Stimulated activated naive CD4-positive, alpha-beta T cell (primary cell): ENCODE data around the gene MORN1.
A peak's percentile ranks its signal among the peaks of the same experiment; 100 is the strongest.

ENCODE experiments used
- DNase-seq, 6 experiments: peaks; one replicate each; lab custom pipeline; 2025; lab: John Stamatoyannopoulos, UW

The MORN1 gene

DNA sequence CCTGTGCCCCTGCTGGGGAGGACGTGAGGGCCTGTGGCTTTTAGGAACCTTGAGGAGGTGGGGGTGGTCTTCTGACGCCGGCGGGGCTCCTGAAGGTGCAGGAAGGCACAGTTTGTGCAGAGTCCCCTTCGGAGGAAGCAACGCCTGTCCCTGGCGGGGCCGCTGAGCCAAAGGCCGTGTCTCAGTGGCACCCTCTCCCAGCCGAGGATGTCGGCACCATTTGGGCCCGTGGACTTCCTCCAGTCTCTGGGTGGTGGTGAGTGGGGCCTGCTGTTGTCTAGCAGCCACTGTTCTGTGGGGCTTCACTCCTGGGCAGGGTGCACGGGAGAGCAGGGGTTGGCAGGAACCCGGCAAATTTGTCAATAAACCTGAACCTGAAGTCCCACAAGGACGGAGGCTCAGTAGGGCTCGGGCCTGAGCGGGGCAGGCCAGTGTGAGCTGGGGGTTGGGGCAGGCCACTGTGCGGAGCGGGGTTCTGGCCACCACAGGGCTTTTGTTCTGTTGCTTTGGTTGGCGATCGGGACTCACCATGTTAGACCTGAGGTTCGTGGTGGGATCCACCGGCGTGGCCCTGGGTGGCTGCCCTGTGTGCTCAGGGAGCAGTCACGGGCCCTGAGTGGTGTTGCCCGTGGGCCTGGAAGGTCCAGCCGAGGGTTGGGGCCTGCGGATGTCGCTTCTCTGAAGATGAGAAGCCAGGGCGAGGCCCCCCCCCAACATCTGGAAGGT lies 98.5 kb downstream of the MORN1 start:
- DNase-seq: no peak

DNA sequence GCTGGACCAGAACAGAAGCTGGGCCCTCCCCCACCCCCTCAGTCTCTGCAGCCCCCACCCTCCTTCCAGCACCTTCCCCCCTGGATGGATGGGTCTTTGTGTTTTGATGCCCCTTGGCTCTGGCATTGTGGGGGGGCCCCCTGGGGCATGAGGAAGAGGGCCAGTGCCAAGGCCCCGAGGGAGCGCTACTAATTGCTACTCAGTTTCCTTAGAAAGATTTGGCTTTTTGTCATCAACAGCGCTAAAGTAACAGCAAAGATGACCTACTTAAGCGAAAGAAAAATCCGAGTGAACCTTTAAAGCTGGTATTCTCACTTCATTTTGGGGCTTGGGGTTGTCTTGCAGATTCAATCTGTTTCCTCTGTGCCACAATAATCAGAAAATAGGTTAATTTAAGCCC lies 99.8 kb downstream of the MORN1 start:
- DNase-seq: no peak

DNA sequence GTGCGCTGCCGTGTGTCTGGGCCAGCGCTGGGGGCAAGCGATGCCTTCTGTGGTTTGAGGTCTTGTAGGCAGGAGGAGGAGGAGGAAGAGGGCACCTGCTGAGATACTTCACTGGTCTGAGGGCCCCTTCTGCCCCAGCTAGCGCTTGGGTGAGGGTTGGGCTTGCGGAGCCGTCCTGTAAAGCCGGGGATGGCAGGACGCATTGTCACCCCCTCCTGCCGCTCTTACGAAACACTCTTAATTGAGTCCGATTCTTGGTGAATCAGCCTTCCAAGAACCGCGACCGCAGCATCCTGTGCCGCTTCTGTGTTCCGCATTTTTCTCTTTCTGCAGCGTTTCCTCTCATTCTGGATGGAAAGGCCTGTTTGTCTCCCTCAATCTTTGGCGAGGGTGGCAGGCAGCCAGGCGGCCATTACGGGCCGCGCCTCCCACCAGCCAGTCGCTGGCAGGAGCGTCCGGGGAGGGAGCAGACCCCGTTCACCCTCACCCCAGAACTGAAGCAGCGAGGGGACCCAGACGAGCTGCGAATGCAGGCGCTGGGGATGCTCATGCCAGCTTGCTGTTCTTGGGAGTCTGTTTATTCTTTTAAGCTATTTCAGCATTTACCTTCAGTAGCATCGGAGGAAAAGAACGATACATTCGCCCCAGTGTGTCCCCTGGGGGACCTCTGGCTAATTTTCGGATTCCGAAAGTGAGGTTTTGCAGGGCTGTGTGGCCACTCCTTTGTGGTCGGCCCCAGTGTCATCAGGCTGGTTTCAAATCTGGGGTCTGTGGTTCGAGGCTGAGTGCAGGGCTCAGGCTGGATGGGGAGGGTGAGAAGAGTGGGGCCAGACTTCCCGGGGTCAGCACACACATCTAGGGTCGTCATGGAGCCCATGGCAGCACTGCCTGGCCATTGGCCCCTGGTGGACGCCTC lies 100.5 kb downstream of the MORN1 start:
- peak; percentile 58 to 81 (median 70) for DNase-seq

DNA sequence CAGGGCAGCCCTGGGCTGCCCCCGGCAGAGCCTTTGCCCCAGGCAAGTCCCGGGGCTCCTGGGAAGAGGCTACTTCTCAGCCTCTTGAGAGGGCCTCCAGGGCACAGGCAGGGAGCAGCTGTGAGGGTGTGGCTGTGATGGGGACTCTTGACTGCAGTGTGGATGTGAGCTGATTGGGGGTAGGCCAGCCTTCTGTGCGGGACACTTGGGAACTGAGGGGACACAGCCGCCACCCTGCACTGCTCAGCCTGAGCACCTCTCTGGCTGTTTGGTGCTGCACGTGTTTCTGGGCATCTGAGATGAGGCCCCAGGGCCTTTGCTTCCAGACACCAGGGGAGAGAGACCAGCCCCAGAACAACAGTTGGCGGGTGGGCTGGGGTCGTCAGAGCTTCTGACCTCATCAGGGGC lies 101.2 kb downstream of the MORN1 start:
- DNase-seq: peak in 1 of 6 experiments; percentile 58

DNA sequence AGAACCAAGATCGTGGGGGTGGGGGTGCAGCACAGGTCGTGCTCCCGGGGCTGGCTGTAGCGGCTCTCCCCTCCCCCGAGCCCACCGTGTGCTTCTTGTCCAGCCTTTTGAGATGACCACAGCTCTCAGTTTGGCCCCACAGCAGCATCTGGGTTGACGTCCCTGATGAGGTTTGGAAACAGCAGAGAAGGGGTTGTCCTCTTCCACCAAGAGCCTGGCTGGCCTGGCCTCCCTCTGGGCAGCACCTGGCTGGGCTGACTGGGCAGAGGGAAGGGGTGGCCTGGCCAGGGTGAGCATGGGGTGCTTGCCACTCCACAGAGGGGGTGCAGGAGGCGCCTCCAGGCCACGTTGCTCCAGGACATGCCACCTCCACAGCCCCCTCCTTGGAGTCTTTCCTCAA lies 101.7 kb downstream of the MORN1 start:
- DNase-seq: no peak

DNA sequence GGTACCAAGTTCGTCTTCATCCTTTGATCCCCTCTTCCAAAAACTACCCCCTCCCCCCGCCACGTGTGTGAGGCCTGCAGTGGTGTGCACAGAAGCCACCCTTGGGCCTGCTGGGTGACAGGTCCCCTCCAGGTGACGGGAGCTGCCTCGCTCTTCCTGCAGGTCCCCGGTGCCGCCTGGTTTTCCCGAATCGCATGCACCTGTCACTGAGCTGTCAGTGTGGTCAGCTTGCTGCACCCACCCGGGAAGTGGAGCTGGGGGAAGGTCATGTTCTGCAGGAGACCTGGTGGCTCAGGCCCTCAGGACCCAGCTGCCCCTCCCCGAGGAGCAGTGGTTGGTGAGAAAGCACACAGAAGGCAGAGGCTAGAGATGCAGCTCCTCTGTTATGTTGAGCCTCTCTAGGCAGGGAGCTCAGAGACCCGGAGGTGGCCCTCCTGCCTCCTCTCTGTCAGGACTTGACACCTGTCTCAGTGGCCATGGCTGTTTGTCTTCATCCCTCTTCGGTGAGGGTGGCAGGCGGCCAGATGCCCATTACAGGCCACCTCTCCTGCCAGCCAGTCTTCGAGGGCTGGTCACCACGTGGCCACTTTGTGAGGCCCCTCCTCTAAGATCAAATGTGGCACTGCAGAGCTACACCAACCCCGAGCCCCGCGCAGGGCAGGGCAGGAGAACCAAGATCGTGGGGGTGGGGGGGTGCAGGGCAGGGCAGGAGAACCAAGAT lies 102.4 kb downstream of the MORN1 start:
- no peak for DNase-seq

DNA sequence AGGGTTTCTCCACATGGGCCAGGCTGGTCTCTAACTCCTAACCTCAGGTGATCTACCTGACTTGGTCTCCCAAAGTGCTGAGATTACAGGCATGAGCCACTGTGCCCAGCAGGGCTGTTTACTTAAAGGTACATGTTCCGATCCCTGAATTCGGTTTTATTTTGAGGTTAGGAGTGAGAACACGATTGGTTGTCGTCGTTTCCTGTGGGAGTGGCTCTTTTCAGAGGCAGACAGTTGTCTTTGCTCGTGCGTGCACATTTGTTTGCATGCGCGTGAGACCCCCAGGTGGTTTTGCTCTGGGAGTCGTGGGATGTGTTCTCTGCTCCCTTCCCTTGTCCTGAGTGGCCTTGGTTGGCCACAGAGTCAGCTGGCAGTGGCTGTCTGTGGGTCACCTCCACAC lies 103.0 kb downstream of the MORN1 start:
- peak in 4 of 6 experiments; percentile 32 to 60 (median 50) for DNase-seq

DNA sequence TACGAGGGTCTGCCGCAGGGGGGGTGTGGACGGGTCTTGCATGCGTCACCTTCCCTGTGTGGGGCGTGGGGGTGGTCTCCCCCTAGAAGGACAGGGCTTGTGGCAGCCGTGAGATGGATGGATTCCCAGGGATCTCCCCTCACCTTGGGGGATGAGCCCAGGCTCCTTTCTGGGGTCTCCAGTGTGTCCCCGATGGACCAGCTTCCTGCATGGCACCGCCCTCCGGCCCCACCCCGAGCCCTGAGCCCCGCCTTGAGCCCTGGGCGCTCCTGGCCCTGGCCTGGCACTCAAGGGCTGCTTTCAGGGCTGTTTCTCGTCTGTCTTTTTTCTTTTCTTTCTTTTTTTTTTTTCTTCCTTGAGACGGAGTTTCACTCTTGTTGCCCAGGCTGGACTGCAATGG lies 103.7 kb downstream of the MORN1 start:
- no peak for DNase-seq

DNA sequence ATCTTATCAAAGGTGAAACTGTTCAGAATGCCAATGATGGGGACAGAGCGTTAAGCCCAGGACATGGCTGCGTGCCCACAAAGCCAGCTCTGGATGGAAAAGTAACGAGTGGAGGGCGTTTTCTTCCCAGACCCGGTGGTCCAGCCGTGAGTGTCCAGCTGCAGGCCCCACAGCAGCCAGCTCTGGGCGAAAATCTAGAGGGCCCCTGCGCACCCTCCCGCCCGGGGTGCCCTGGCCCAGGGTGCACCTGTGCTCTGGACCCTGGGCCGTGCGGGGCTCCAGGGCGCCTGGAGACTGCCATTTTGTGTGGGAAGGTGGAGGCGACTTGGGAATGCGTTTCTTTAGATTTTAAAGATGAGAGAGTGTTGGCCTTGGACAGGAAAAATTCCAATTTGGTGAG lies 104.4 kb downstream of the MORN1 start:
- DNase-seq: no peak

DNA sequence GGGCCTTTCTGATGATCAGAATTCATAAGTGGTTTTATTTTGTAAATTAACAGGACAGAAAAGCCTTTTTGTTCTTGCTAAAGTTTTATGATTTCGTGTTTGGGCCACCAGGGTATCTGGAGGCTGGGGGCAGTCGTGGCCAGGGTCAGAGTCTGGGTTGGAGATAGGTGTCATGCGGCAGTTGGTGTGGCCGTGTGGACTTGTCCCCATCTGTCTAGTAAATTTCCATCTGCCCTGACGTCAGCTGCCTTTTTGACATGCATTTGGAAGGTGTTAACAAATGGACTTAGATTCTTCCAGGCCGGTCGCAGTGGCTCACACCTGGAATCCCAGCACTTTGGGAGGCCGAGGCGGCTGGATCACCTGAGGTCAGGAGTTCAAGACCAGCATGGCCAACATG lies 106.4 kb downstream of the MORN1 start:
- DNase-seq: no peak

DNA sequence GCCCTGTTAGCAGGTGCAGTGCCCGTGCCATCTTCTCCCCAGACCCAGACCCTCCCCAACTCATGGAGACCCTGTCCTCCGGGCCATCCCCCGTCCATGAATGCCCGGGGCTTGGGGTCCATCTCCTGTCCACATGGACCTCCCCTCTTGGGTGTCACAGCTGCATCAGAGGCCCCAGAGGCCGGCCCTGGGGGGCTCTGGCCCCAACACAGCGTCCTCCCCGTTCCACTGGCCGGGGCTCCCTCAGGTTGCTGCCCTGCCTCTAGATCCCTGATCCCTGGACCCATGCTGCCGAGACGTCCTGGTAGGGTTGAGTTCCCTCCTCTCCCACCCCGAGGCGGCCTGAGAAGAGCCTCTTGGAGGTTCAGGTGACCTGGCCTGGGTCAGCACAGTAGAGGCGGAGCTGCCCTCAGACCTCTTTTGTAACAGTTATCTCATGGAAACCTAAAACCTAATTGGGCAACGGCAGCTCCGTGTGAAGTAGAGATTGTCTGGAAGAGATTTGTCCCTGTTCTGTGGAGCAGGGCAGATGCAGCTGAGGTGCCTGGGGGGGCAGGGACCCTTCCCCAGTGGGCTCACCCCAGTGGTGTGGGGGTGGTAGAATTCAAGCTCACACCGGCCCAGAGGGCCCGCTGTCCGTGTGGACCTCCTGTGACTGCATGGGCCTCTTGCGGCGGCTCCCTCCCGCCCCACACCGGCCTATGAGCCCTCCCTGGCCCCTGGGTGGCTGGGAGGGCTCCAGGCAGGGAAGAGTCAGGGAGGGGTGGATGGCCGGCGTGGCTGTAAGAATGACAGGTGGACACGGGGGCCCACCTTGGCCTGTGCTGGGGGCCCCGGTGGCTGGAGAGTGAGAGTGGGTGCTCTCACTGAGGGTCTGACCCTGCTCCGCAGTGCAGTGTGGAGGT lies 107.1 kb downstream of the MORN1 start:
- DNase-seq: no peak

DNA sequence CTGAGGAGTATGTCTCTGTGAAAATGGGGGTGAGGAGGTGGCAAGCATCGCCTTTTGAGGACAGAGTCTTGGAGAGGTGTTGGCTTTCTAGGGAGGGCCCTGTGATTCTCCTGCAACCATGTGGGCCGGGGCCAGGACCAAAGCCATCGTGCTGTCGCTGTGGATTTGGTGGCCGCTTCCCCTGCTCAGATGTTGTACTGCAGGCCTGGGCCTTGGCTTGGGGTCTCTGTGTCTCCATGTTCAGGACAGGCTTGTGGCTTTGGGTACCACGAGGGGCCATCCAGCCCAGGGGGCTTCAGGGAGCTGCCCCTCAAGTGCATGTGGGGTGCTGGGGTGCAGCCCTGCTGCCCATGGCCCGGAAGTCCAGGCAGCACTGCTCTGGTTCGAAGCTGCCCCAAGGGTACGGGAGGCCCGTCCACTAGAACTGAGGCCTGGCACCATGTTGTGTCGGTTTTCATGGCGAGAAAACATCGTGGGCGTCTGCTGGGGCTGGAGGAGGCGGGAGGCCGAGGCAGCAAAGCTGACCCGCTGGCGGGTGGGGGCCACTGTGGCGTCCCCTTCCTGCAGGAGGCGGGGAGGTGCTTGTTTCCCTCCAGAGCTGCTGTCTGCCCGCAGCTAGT lies 107.9 kb downstream of the MORN1 start:
- no peak for DNase-seq

DNA sequence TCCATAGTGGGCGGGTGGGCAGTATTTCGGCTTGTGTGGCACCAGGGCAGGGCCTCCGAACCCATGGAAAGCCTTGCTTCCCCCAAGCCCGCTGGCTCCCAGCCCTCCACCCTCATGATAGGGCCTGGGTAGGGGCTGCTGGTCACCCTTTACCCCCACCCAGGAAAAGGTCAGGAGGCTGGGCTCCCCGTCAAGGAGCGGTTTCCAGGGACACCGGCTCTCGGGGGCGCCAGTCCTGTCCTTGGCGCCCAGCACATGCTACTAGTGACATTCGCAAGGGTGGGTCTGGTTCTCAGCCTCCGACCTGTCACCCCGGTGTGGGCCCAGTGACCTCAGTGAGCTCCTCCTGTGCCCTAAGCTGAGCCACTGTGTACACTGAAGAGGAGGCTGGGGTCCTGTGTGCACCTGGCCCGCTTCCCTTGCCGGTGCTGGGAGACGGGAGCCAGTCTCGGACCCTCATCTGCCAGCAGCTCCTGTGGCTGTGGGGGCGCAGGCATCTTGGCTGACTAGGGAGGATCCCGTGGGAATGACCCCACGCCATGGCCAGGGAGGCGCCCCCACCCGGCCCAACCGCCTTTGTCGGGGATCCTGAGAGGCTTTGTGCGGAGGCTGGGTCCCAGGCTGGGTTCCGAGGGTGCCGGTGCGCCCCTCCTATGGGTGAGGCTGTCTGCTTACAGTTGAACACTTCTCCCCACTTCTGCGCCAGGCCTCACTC lies 108.6 kb downstream of the MORN1 start:
- no peak for DNase-seq

DNA sequence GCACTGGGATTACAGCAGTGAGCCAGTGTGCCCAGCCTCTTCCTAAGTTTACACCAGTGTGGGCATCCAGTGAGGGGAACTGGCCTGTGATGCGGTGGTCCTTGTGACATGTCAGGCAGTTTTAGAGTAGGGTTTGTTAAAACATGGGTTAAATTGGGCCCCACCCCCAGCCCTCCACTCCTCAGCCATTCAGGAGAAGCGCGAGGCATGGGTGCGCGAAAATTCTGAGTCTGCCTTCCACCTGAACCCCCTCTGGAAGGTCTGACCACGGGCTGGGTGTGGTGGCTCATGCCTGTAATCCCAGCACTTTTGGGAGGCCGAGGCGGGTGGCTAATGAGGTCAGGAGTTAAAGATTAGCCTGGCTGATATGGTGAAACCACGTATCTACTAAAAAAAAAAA lies 111.5 kb downstream of the MORN1 start:
- no peak for DNase-seq

DNA sequence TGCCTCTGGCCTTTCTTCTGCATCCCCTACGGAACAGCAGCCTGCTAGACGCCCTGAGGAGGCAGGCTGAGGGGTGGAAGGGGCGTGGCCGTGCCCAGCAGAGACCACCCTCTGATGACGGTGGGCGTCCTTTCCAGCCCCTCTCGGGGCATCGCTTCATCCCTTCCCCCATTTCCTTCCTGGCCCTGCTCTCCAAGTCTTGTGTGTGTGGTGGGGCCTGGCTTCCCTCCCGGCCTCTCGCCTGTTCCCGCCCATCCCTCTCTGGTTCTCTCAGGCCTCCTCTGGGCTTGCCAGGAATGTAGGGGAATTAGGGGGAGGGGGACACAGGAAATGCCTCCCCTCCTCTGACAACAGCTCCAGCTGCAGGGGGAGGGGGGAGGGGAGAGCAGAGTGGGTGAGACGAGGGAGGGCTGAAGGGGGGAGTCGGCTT lies 112.1 kb downstream of the MORN1 start:
- DNase-seq: no peak

DNA sequence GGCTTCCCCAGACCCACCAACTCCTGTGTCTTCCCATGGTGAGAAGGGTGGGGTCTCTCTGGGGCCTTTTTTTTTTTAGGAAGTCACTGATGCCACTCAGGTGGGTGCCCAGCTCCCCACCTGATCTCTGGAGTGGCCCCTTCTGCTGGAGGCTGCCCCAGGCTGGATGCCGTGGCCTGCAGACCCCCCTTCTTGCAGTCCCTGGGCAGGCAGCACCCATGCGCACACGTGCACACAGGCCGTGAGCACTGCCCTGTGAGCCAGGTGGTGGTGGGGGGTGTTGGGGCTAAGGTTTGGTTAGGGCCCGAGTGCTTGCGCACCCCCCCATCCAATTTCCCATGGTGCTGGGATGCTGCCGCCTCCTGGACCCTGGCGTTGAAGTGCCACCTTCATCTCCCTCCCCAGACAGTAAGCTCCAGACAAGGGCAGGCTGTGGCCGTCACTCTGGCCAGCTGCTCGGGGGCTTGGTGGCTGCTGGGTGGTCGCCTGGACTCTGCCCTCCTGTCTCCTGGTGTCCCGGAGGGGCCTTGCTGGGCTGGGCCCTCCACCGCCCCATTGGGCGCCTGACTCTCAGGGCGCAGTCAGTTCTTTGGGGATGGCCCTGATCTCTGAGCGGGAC lies 112.7 kb downstream of the MORN1 start:
- DNase-seq: no peak

DNA sequence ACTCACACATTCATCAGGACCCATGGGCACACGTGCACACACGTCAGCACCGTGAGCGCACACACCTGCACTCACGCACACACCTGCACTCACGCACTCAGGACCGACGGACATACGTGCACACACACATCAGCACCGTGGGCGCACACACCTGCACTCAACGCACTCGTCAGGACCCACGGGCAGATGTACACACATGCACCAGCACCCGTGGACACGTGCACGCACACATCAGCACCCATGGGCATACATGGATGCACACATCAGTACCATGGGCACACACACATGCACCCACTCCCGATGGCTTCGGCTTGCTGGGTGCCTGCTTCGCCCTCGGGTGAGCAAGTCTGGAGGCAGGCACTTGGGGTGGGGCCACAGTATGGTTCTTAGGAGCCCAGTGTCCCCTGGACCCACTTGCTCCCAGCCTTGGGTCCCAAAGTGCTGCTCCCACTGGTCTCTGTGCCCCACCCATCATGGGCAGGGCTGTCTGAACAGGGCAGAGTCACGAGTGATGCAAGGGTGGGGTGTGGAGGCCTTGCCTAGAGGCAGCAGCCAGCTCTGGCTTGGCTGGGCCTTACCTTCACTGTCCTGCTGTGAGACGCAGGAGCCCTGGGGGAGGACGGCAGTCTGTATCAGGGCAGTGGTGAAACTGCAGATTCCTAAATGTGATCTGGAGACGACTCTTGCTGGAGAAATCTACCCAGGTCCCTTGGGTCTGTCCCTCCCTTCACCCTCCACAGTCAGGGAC lies 113.4 kb downstream of the MORN1 start:
- no peak for DNase-seq

DNA sequence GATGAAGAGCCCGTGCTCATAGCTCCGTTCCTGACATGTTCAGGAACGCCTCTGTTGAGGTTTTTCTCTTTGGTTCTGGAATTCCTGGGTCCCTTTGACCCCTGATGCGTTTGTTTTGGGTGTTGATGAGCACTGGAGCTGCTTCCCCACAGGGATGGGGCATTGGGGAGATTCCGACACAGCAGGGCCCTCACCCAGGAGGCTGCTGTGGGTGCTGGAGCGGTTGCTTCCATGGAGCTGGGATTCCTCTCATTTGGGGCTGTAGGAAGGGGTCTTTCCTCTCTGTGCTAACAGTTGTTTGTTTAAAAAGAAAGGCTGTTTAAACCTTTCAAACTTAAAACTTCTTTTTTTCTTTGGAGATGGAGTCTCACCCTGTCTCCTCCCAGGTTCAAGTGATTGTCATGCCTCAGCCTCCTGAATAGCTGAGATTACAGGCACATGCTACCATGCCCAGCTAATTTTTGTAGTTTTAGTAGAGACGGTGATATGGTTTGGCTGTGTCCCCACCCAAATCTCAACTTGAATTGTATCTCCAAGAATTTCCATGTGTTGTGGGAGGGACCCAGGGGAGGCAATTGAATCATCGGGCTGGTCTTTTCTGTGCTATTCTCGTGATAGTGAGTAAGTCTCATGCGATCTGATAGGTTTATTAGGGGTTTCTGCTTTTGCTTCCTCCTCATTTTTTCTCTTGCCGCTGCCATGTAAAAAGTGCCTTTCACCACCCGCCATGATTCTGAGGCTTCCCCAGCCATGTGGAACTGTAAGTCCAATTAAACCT lies 114.4 kb downstream of the MORN1 start:
- no peak for DNase-seq
